ENCODE data around the gene WSCD1. TPM values are rescaled to one million over a fixed set of nuclear protein-coding genes. Genes with fewer than 3 reads are reported as not detected.

The WSCD1 gene
- total RNA-seq, 1 experiment from 2014 or later = not detected

DNA sequence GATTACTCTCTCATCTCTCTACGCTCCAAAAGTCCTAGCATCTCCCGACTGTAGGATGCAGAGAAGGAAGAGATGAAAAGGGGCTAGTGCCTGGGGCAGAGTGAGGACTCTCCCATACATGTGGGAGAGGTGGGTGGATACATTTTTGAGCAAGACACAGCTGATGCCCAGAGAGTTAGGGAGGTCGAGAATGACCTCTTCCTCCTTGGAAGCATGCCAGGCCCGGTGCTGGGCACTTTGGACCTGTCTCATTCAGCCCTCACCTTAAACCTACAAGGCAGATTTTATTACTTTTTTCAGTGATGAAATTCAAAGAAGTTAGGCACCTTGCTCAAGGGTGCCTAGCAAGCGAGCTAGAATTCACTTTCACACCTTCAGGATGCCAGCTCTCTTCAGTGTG is 38.2 kb downstream of the WSCD1 start:
- H3K4me3 ChIP-seq (ENCODE audit: low read length) = no peak overlapping the region
- no peaks in the 10 kb centered on the region for H3K79me2 ChIP-seq (ENCODE audit: low read length)
- no peaks in the 10 kb centered on the region for H3K27me3 ChIP-seq (ENCODE audit: low read length)
- no peak overlapping the region for H3K4me2 ChIP-seq (ENCODE audit: low read depth, low read length, poor library complexity, severe bottlenecking)
- H3K27ac ChIP-seq (ENCODE audit: low read length) = no peak overlapping the region
- H4K20me1 ChIP-seq (ENCODE audit: insufficient read depth, low read depth, low read length) = no peaks in the 10 kb centered on the region
- no peak overlapping the region for H2AFZ ChIP-seq (ENCODE audit: low read length)
- no peaks in the 10 kb centered on the region for H3K9me2 ChIP-seq (replicated peaks; ENCODE audit: insufficient read depth, low read length)
- H3K4me1 ChIP-seq (ENCODE audit: low read length) = no peaks in the 10 kb centered on the region
- H3K9ac ChIP-seq (ENCODE audit: low read length) = no peak overlapping the region
- no peaks in the 10 kb centered on the region for H3K36me3 ChIP-seq (ENCODE audit: insufficient read depth, low read length)
- DNase-seq = no peak
- H3K9me3 ChIP-seq (ENCODE audit: low read length) = no peaks in the 10 kb centered on the region

DNA sequence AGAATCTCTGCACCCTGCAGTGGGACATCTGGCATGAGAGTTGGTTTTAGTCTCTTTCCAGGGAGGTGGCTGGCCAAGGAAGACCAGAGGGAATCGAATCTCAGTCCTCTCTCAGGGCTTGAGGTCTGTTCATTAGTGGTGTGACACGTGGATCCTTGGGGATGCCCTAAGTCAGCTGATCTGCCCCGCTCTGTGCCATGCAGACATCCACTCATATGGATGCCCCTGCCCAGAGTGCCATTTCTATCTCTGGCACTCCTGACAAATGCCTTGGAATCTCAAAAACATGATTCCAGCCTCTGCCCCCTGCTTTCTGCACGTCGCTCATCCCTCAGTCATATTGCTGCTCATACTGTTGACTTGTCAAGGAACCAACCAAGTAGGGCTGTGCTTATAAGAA is 38.8 kb downstream of the WSCD1 start:
- H3K4me2 ChIP-seq (ENCODE audit: low read depth, low read length, poor library complexity, severe bottlenecking) = no peak overlapping the region
- no peaks in the 10 kb centered on the region for H3K36me3 ChIP-seq (ENCODE audit: insufficient read depth, low read length)
- no peaks in the 10 kb centered on the region for H4K20me1 ChIP-seq (ENCODE audit: insufficient read depth, low read depth, low read length)
- no peaks in the 10 kb centered on the region for H3K27me3 ChIP-seq (ENCODE audit: low read length)
- DNase-seq = no peak
- H3K27ac ChIP-seq (ENCODE audit: low read length) = no peak overlapping the region
- no peaks in the 10 kb centered on the region for H3K9me2 ChIP-seq (replicated peaks; ENCODE audit: insufficient read depth, low read length)
- no peaks in the 10 kb centered on the region for H3K79me2 ChIP-seq (ENCODE audit: low read length)
- H3K9ac ChIP-seq (ENCODE audit: low read length) = no peak overlapping the region
- no peaks in the 10 kb centered on the region for H3K9me3 ChIP-seq (ENCODE audit: low read length)
- H3K4me1 ChIP-seq (ENCODE audit: low read length) = no peaks in the 10 kb centered on the region
- H3K4me3 ChIP-seq (ENCODE audit: low read length) = no peak overlapping the region
- no peak overlapping the region for H2AFZ ChIP-seq (ENCODE audit: low read length)

DNA sequence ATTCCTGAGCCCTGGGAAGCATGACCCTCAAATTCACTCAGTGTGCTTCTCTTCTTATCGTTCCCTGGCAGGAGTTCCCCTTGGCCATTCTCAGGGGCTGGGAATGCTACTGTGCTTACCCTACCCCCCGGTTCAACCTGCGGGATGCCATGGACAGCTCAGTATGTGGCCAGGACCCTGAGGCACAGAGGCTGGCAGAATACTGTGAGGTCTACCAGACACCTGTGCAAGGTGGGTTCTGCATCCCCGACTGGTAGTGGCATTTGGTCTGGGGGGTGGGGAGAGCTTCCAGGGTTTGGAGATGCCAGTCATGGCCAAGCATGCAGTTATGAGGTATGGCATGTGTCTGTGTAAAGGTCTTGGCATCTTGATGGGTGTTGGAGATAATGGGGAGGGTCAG is 39.4 kb downstream of the WSCD1 start:
- H3K27me3 ChIP-seq (ENCODE audit: low read length) = no peaks in the 10 kb centered on the region
- no peaks in the 10 kb centered on the region for H3K9me3 ChIP-seq (ENCODE audit: low read length)
- no peaks in the 10 kb centered on the region for H4K20me1 ChIP-seq (ENCODE audit: insufficient read depth, low read depth, low read length)
- H3K36me3 ChIP-seq (ENCODE audit: insufficient read depth, low read length) = no peaks in the 10 kb centered on the region
- no peak overlapping the region for H2AFZ ChIP-seq (ENCODE audit: low read length)
- no peak overlapping the region for H3K4me2 ChIP-seq (ENCODE audit: low read depth, low read length, poor library complexity, severe bottlenecking)
- H3K4me3 ChIP-seq (ENCODE audit: low read length) = no peak overlapping the region
- no peaks in the 10 kb centered on the region for H3K79me2 ChIP-seq (ENCODE audit: low read length)
- H3K9ac ChIP-seq (ENCODE audit: low read length) = no peak overlapping the region
- DNase-seq = no peak
- H3K4me1 ChIP-seq (ENCODE audit: low read length) = no peaks in the 10 kb centered on the region
- H3K9me2 ChIP-seq (replicated peaks; ENCODE audit: insufficient read depth, low read length) = no peaks in the 10 kb centered on the region
- no peak overlapping the region for H3K27ac ChIP-seq (ENCODE audit: low read length)

DNA sequence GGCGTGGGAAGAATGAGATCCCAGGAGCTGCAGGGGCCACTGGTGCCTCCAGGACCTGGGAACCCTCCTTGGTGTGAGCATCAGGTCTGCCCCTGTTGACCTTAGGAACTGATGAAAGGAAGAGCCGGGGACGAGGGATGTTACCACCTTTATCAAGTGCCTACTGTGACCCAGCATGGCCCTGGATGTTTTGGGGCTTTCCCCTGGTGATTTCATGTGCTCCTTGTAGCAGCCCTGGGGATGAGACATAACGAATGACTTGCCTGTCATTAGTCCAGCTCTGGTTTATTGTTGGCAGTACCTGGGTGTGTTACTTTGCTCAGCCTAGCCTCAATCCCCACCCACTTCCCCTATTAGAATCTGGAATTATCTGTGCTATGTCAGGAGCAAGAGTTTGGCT is 39.9 kb downstream of the WSCD1 start:
- DNase-seq = no peak
- Histone ChIP-seq H3K27ac (ENCODE audit: low read length) (no peak overlapping the region), H3K4me1 (ENCODE audit: low read length) (no peaks in the 10 kb centered on the region), H3K27me3 (ENCODE audit: low read length) (no peaks in the 10 kb centered on the region), H3K4me3 (ENCODE audit: low read length) (no peak overlapping the region), H2AFZ (ENCODE audit: low read length) (no peak overlapping the region), H3K79me2 (ENCODE audit: low read length) (no peaks in the 10 kb centered on the region), H4K20me1 (ENCODE audit: insufficient read depth, low read depth, low read length) (no peaks in the 10 kb centered on the region), H3K4me2 (ENCODE audit: low read depth, low read length, poor library complexity, severe bottlenecking) (no peak overlapping the region), H3K9me2 (replicated peaks; ENCODE audit: insufficient read depth, low read length) (no peaks in the 10 kb centered on the region), H3K36me3 (ENCODE audit: insufficient read depth, low read length) (no peaks in the 10 kb centered on the region), H3K9ac (ENCODE audit: low read length) (no peak overlapping the region), H3K9me3 (ENCODE audit: low read length) (no peaks in the 10 kb centered on the region)

DNA sequence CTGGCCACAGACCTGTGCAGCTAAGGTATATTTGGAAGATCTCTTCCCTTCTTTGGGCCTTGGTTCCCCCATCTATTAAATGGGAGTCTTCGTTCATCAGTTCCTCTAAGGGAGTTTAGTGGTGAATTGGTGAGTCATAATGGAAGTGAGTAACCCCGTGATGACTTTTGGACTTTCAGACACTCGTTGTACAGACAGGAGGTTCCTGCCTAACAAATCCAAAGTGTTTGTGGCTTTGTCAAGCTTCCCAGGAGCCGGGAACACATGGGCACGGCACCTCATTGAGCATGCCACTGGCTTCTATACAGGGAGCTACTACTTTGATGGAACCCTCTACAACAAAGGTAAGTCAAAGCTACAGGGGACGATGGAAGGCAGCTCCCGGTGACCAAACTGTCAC is 40.4 kb downstream of the WSCD1 start:
- Histone ChIP-seq H2AFZ (ENCODE audit: low read length) (no peak overlapping the region), H3K36me3 (ENCODE audit: insufficient read depth, low read length) (no peaks in the 10 kb centered on the region), H3K4me2 (ENCODE audit: low read depth, low read length, poor library complexity, severe bottlenecking) (no peak overlapping the region), H3K9me2 (replicated peaks; ENCODE audit: insufficient read depth, low read length) (no peaks in the 10 kb centered on the region), H3K9ac (ENCODE audit: low read length) (no peak overlapping the region), H3K27ac (ENCODE audit: low read length) (no peak overlapping the region), H3K79me2 (ENCODE audit: low read length) (no peaks in the 10 kb centered on the region), H3K4me3 (ENCODE audit: low read length) (no peak overlapping the region), H3K27me3 (ENCODE audit: low read length) (no peaks in the 10 kb centered on the region), H3K4me1 (ENCODE audit: low read length) (no peaks in the 10 kb centered on the region), H3K9me3 (ENCODE audit: low read length) (no peaks in the 10 kb centered on the region), H4K20me1 (ENCODE audit: insufficient read depth, low read depth, low read length) (no peaks in the 10 kb centered on the region)
- DNase-seq = no peak

DNA sequence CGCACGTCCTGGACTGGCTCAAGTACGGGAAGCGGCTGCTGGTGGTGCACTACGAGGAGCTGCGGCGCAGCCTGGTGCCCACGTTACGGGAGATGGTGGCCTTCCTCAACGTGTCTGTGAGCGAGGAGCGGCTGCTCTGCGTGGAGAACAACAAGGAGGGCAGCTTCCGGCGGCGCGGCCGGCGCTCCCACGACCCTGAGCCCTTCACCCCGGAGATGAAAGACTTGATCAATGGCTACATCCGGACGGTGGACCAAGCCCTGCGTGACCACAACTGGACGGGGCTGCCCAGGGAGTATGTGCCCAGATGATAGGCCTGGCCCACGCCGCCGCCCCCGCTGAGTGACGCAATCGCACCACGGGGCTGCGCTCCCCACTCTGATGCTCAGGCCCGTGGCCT is 50.2 kb downstream of the WSCD1 start:
- Histone ChIP-seq H3K27me3 (ENCODE audit: low read length) (no peaks in the 10 kb centered on the region), H3K9ac (ENCODE audit: low read length) (no peak overlapping the region)
- DNase-seq = no peak

DNA sequence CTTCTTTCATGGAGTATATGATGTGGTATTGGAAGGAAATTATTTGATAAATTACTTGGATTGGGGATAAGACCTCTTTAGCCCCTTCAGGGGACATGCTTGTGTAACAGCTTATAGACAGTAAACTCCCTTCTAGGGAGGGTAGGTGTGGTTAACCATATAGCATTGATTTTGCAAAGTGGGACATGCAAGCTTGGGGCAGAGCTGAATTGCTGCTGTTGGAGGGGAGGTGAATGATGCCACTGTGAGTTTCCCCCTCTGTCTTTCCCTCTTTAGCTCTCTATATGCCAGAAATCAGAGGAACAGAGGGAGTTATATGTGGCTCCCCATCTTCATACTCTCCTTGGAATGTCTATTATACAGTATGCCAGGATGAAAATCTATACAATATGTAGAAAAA is 54.7 kb downstream of the WSCD1 start:
- Histone ChIP-seq H3K27ac (ENCODE audit: low read length) (no peak overlapping the region), H4K20me1 (ENCODE audit: insufficient read depth, low read depth, low read length) (no peaks in the 10 kb centered on the region), H3K9me2 (replicated peaks; ENCODE audit: insufficient read depth, low read length) (no peaks in the 10 kb centered on the region), H3K9me3 (ENCODE audit: low read length) (no peaks in the 10 kb centered on the region), H2AFZ (ENCODE audit: low read length) (no peak overlapping the region), H3K4me3 (ENCODE audit: low read length) (no peak overlapping the region), H3K79me2 (ENCODE audit: low read length) (no peaks in the 10 kb centered on the region), H3K36me3 (ENCODE audit: insufficient read depth, low read length) (no peaks in the 10 kb centered on the region), H3K4me2 (ENCODE audit: low read depth, low read length, poor library complexity, severe bottlenecking) (no peak overlapping the region), H3K4me1 (ENCODE audit: low read length) (no peaks in the 10 kb centered on the region), H3K27me3 (ENCODE audit: low read length) (no peaks in the 10 kb centered on the region), H3K9ac (ENCODE audit: low read length) (no peak overlapping the region)
- DNase-seq = no peak

More for the DNA sequence above, 50.2 kb downstream of the WSCD1 start:
- H3K27ac ChIP-seq (ENCODE audit: low read length) = no peak overlapping the region
- no peaks in the 10 kb centered on the region for H3K79me2 ChIP-seq (ENCODE audit: low read length)
- no peak overlapping the region for H3K4me2 ChIP-seq (ENCODE audit: low read depth, low read length, poor library complexity, severe bottlenecking)
- H3K4me3 ChIP-seq (ENCODE audit: low read length) = no peak overlapping the region
- no peaks in the 10 kb centered on the region for H4K20me1 ChIP-seq (ENCODE audit: insufficient read depth, low read depth, low read length)
- no peak overlapping the region for H2AFZ ChIP-seq (ENCODE audit: low read length)
- no peaks in the 10 kb centered on the region for H3K36me3 ChIP-seq (ENCODE audit: insufficient read depth, low read length)
- no peaks in the 10 kb centered on the region for H3K9me3 ChIP-seq (ENCODE audit: low read length)
- H3K4me1 ChIP-seq (ENCODE audit: low read length) = no peaks in the 10 kb centered on the region
- H3K9me2 ChIP-seq (replicated peaks; ENCODE audit: insufficient read depth, low read length) = no peaks in the 10 kb centered on the region

DNA sequence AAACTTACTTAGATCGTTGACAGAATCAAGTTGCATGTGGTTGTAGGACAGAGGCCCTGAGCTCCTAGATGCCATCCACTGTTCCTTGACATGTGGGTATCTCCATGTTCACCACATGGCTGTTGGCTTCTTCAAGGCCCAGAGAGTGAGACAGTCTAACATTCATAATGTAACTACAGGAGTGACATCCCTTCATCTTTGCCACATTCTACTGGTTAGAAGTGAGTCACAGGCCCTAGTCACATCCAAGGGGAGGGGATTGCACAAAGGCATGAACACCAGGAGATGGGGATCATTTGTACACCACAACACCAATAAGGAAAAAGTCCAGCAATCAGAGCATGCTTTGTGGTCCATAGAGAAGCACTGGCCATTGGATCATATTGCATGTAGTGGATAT is 56.6 kb downstream of the WSCD1 start:
- Histone ChIP-seq H3K27me3 (ENCODE audit: low read length) (no peaks in the 10 kb centered on the region), H3K4me1 (ENCODE audit: low read length) (no peaks in the 10 kb centered on the region), H3K79me2 (ENCODE audit: low read length) (no peaks in the 10 kb centered on the region), H3K9ac (ENCODE audit: low read length) (no peak overlapping the region), H3K9me2 (replicated peaks; ENCODE audit: insufficient read depth, low read length) (no peaks in the 10 kb centered on the region), H3K27ac (ENCODE audit: low read length) (no peak overlapping the region), H2AFZ (ENCODE audit: low read length) (no peak overlapping the region), H4K20me1 (ENCODE audit: insufficient read depth, low read depth, low read length) (no peaks in the 10 kb centered on the region), H3K4me2 (ENCODE audit: low read depth, low read length, poor library complexity, severe bottlenecking) (no peak overlapping the region), H3K4me3 (ENCODE audit: low read length) (no peak overlapping the region), H3K36me3 (ENCODE audit: insufficient read depth, low read length) (no peaks in the 10 kb centered on the region), H3K9me3 (ENCODE audit: low read length) (no peaks in the 10 kb centered on the region)
- DNase-seq = no peak

DNA sequence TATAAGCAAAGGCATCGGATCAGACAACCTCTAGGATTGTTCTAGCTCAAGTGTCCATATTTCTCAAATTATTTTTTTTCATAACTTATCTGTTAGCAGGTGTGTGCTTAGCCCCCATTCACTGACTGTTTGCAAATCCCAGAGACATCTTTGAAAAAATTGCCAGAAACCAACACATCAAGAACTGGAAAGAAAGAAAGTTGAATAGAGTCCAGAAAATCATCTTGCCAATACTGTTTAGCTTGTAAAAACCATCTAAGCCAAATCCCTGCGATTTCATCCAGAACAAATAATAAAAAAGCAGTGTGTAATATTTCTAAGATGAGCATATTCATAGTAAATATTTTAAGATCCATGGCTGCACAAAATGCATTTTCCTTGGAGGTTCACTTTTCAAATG is 64.5 kb downstream of the WSCD1 start:
- Histone ChIP-seq H3K4me3 (ENCODE audit: low read length) (no peak overlapping the region), H3K79me2 (ENCODE audit: low read length) (no peaks in the 10 kb centered on the region), H3K9ac (ENCODE audit: low read length) (no peak overlapping the region), H3K27ac (ENCODE audit: low read length) (no peak overlapping the region), H3K36me3 (ENCODE audit: insufficient read depth, low read length) (no peaks in the 10 kb centered on the region), H4K20me1 (ENCODE audit: insufficient read depth, low read depth, low read length) (no peaks in the 10 kb centered on the region), H3K9me3 (ENCODE audit: low read length) (no peaks in the 10 kb centered on the region), H3K9me2 (replicated peaks; ENCODE audit: insufficient read depth, low read length) (no peaks in the 10 kb centered on the region), H2AFZ (ENCODE audit: low read length) (no peak overlapping the region), H3K4me1 (ENCODE audit: low read length) (no peaks in the 10 kb centered on the region), H3K4me2 (ENCODE audit: low read depth, low read length, poor library complexity, severe bottlenecking) (no peak overlapping the region), H3K27me3 (ENCODE audit: low read length) (no peaks in the 10 kb centered on the region)
- DNase-seq = no peak
